HG02970 (cell line): ENCODE data around the gene AAK1.

Experiments
- ATAC-seq: cut with Tn5 transposase; IDR thresholded peaks from one replicate; pipeline ENCODE4 v1.9.1; 2021; ENCODE audit warnings: mild to moderate bottlenecking, moderate library complexity, moderate number of reproducible peaks; ENCODE audit not compliant: unreplicated experiment, low FRiP score

AAK1 gene

DNA sequence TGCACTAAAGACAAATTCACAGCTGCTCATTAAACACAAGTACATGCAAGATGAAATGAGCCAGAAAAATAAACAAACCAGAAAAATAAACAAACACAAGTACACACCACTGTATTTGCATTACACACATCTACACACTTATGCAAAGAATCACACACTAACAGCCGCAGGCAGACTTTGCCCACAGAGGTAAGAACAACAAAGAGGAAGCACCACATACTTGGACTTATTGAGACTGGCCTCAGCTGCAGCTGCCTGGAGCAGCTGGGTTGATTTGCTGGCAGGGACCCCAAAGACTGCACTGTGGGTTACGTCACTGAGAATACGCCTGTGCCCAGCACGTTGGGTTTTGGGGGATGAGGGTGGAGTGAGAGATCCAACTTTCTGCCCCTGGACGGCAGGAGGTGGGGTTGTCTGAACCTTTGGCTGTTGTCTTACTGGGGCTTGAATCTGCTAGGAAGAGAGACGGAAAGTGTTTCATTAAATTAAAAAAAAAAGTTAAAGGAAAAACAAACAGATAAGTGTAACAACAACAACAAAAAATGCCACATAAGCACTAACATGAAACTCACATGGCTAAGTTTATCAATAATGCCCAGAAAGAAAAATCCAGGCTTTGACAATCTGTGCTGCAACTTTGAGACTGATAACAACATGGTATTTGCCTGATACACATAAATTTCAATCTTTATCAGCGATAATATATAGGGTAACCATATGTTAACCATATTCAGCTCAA, 134.4 kb downstream of the AAK1 start:
- ATAC-seq: no peak

DNA sequence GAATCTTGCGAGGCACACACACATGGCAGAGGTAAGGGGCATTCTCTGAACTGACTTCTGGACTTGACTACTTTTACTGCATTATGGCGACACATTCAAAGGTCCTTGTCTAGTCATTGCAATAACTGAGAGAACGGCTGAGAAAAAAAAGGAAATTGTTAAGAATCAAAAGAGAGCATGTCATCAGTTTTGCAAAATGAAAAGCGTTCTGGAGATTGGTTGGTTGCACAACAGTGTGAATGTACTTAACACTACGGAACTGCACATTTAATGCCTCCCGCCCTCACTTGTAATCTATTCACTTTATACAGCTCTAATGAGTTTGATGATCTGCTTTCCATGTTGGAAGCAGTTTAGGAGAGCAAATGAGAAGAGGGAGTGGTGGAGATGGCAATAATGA, 137.8 kb downstream of the AAK1 start:
- ATAC-seq: no peak

DNA sequence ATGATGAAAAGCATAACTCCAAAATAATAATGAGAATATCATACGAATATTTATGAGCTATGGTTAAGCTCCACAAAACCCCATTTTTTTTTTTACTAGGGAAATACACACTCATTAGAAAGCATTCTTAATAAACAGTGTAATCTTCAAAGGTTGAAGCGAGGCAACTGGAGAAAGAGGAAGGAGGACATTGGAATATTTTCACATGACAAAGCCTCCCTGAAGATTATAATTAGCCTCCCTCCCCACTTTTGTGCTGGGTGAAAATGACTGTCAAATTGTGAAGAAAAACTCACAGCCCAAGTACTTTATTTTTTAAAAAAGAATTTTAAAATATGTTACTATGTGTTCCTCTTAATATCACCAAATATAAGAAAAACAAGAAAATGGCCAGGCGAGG, 142.2 kb downstream of the AAK1 start:
- ATAC-seq: no peak

DNA sequence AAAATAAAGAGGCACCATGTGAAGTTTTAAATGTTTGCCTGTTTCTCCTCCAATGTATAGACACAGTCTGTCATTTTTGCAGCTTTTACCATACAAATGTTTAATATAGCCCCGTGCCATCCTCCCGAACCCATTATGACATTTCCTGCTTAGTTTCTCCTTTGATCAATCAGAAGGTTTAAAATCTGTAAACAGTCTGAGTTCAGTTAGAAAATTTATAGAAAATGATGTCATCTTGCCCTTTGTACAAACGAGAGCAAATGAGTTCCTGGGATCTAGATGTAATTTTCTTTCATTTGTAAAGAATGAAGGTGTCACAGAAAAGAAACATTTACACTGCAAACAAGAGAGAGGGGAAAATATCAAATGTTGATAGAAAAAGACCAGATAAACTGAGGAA, 143.6 kb downstream of the AAK1 start:
- ATAC-seq: no peak

DNA sequence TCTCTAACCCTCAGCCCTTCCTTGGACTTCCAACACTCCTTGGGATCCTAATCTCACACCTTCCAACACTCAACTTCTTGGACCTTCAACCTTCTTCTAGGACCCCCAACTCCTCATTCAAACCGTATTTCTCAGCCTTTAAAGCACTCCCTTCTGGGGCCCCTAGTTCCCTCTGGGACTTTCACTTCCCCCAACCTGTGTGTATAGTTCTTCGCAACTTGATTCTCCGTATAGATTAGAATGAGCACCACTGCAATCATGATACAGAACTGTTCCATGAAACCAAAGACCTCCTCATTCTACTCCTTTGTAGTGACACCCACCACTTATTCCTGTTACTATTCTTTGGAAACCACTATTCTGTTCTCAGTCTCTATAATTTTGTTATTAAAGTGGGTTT, 144.3 kb downstream of the AAK1 start:
- ATAC-seq: no peak

DNA sequence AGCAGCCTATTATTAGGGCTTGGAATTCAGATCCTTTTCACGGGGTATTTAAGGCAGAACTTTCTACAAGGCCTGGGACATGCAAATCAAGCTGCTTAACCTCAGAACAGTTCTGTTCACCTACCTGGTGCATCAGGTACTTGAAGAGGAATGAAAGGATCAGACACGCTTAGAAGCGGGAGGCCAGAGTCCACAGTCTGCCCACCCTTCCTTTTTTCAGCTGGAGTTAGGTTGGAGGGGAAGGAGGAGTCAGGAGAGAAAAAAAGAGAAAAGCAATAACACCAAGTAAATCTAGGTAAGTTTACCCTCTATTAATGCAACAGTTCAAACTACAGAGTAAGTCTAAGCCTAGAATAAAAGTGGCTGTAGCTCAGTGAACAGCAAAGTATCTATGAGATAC, 147.7 kb downstream of the AAK1 start:
- no peak for ATAC-seq

DNA sequence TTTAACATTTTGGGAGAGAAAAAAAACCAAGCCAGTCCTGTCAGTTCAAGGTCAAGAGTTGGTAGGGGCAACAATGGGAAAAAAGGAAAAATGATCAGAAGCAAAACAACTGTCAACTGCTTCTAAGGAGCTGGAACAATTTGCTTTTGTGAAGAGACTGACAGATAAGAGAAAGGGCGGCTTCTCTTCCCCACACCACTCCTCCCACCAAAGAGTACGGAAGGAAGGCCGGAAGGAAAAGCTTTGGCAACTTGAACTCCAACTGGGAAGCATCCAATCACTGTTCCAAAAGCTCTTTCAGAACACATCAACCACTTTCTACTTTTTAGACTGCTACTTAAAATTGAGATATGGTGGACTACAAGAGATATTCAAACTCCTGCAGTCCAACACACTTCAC, 148.5 kb downstream of the AAK1 start:
- no peak for ATAC-seq

DNA sequence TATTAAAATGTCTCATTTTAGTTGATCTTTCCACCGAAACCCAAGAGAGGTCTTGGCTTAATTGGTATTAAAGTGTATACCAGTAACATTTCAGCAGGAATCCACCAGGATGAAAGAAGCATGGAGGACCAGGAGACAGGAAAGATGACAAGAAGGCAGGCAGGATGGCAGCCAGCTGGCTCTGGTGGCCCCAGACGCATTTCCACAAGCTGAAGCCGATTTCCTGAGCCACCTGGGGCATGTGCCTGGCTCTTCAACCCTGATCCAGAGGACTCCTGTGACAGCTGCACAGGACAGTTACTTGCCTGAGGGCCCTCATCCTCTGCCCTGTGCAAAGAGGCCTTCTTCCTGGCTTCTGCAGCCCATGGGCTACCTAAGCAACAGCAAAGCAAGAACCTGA, 149.4 kb downstream of the AAK1 start:
- no peak for ATAC-seq

DNA sequence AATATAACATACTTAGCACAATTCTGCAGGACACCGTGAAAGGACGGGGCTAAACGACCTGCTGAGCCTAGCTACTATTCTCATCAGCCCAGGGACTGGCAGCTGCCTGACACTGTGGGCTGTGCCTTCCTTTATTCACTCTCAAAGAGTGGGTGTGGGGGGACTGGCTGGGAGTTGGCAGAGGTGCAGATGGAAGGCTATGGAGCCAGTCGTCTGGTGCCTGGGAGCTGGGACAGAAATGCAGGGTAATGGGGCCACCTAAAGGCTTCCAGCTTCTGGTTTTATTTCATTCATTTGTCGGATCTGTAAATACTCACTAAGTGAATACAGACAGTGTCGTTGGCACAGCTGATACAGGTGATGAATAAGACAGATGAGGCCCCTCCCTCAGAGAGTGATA, 150.3 kb downstream of the AAK1 start:
- ATAC-seq: no peak

DNA sequence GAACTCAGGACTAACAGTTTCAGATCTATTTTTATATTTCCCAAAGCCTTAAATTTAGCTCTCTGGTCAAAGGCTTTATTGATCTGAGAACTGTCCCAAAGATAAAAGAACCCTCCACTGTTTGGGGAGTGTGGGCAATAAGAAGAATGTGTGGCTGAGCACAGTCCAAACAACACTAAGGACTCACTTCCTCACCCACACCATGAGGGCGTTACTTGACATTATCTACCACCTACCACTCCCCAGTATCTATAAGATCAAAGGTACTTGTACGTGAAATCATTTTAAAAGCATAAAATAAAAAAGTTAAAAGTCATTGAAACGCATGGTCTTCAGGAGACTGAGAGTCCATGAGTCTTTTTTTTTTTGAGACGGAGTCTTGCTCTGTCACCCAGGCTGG, 151.7 kb downstream of the AAK1 start:
- no peak for ATAC-seq

DNA sequence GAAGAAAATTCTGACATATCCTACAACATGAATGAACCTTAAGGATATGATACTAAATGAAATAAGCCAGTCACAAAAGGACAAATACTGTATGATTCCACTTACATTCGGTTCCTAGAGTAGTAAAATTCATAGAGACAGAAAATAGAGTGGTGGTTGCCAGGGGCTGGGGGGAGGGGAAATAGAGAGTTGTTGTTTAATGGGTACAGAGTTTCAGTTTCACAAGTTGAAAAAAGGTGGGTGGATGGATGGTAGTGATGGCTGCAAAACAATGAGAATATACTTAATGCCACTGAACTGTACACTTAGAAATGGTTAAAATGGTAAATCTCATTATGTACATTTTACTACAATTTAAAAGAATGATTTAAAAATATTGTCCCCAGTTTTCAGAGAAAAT, 153.1 kb downstream of the AAK1 start:
- ATAC-seq: no peak

DNA sequence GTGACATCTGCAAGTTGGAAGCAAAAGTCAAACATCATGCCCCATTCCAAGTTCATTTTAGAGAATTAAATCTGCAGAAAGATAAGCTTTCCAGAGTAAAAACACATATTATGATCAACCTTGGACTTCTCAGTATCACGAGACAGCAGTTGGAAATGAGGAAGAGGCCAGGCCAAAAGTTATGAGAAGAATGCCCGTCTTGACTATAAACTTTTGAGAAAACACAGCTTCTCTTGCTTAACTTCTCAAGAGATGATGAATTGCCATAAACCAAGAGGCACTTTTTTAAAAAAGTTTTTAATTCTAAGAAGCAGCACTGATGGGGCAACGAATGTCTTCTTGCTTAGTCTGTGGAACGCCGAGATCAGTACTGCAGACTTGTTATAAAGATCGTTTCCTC, 153.7 kb downstream of the AAK1 start:
- no peak for ATAC-seq

DNA sequence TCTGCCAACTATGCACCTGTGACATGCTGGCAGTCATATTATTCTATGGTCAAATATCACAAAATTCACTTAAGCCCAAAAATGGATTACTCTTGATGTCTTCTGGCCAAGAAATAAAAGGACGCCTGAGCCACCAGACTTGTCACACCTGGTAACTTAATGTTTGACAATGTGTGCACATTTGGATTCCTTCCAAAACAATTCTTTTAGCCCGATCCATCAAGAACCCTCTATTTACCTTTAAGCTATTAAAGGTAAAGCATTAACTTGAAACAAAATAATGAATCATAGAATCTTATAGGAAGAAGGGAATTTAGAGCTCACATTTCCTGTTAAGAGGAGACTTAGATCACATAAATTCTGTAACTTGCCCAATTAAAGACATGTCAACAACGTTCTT, 159.8 kb downstream of the AAK1 start:
- ATAC-seq: no peak

DNA sequence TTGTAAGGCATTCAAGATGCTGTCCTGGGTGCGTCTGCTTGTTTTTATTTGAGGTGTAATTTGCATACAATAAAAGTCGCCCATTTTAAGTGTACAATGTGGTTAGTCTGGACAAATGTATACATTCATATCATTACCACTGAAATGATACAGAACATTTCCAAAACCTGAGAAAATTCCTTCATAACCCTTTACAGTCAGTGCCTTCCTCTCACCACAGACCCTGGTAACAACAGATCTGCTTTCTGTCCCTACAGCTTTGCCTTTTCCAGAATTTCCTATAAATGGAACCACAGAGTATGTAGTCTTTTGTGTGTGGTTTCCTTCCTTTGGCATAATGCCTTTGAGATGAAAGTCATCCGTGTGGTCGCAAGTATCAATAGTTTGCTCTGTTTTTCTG, 160.5 kb downstream of the AAK1 start:
- ATAC-seq: no peak

DNA sequence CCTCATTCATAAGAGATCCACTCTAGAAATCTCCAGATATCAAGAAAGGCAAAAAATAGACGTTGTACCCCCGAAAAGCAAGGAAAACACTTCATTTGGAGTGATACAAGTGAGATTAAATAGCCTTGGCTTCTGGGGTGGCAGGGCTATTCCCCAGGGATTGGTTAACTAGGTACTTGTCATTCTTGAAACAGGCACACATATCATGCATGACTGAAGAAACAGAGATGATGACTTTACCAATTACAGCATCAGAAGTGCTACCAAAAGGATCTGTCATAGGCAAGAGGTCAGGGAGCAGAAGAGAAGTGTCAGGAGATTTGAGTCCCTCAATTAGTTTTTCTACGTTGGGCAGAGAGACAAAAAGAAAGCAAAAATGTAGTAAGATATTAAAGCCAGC, 161.1 kb downstream of the AAK1 start:
- ATAC-seq: no peak

DNA sequence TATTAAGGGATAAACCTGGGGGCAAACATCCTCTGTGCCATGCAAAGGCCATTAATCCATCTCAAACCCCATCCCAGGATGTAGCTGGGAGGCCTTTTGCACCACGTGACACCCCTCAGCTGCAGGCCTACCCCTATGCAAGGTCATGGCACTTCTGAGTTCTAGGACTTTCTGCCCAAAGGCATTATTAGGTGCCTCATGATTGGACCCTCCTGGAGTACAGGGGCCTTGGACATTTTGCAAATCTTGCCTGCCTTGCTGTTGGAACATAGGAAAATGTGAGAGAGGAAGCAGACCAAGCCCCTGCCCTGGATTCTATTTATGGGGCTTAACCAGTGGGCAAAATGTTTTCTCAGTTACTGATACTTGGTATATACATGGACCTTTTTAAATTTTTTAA, 162.1 kb downstream of the AAK1 start:
- ATAC-seq: no peak

DNA sequence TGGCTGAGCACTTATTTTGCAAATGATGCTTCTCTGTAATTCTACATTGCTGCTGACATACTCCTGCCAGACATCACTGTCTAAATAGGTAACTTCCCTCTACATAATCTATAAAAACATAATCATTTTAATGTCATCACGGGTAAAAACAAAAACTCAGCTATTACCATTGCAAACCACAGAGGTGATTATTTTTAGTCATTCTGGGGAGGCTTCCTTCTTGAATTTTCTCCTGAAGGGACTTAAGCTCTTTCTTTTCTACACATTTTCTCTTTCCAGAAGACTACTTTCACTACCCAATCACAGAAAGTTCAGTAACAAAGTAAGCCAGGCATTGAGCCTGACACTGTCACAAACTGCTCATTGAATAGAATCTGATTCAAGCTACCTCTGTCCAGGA, 165.9 kb downstream of the AAK1 start:
- ATAC-seq: no peak

DNA sequence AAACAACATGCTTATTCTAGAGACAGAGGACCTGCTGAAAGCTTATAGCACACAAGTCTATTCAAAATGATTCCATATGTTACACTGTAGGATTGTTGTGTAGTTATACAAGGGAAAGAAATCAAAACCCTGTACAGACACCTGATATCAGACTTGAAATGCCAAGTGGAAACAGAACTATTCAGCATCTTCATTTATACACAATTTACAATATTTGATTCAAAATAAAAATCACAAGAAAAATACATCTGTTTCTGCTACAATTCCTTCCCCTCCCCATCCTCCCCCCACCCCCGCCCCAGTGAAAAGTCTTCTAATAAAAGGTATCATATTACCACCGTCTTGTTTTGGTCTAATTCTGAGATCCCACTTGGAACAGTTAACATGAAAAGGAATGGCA, 168.9 kb downstream of the AAK1 start:
- ATAC-seq: no peak

DNA sequence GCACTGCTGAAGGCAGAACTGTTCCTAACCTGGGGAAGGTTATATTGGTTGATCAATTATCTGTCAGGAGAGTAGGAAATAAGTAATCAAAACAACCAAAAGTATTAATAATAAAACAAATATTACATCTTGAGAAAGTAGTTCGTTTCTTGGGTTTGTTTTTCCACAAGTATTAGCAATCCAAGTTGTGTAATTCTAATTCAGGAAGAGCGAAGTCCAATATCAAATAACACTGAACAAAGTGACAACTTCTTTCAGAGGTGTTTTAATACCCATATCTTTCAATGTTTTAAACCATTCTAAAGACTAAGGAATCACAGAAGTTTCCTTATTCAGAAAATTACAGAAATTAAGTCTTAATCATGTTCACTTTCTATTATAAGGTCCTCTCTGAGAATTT, 171.7 kb downstream of the AAK1 start:
- ATAC-seq: no peak

DNA sequence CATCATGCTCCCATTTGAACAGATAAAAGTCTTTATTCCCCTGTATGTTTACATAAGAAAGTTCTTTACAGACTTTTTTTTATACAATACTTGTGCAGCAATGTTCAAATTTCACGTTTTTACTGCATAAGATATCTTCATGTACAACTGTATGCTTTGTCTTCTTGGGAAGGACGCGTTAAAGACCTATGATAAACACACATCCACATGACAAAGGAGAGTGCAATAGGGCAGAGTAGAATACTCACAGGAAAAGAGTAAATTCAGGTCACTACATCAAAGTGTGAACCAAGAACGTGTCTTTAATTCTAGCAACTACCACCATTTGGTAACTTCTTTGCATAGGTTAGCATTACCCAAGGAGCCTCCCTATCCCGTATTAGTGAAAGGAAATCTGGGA, 172.6 kb downstream of the AAK1 start:
- no peak for ATAC-seq

DNA sequence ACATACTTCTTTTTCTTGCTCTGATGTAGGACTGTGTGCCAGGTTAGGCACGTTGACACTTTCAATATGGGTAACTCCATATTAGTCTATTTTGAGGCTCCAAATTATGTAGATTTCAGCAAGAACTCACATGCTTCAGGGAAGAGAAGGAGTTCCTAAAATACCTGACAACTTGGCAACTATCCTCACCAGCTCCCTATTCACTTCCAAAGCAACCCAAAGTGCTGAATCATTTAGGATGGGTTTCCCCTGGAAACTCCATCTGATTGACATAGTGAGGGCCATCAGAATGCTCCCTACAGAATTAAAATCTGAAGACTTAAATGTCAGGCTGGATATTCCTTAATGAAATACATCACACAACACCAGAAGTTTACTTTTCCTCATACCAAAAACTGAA, 173.8 kb downstream of the AAK1 start:
- no peak for ATAC-seq

DNA sequence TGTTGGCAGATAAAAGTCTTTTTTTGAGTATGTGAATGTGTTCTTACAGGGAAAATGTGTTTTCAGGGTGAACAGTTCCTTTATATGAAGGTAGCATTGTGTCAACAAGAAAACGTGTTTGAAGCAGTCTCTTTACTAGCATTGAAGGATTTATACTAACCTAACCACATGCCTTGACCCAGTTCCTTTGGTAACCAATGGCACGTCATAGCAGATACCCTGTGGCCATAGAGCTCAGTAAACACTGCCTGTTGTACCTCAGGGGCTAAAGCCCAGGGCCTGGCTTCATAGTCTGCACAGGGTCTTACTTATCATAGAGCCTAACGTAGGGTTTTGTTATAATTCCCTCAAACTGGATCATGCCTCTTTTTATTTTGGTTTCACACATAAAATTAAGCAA, 174.2 kb downstream of the AAK1 start:
- no peak for ATAC-seq

DNA sequence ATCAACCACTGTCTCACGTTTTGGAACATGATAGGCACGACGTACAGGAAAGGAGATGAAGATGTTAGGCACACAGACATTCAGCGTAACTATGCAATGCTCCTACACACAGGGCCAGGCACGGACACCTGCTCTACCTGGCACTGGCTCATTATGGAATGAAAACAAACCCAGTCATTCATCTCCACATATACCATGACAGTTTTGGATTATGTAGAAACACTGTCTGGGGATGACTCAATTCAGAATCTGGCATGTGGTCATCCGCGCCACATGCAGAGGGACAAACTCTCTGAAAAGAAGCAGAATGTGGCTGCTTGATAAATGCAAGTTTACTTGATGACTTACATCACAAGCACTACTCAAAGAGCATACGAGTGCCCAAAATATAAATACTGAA, 176.8 kb downstream of the AAK1 start:
- no peak for ATAC-seq
